ENCODE results near the gene TATDN2.

The TATDN2 gene

GRCh38 chr3:10272977-10273376, 24.7 kb downstream of the TATDN2 start:
- no peak for TF ChIP-seq ZFX (IDR thresholded peaks at IDR 0.05)
- H3K27ac ChIP-seq = no peak overlapping the region

- no peak for TF ChIP-seq CTCF (conservative IDR thresholded peaks at IDR 0.05)
- TF ChIP-seq ZFX (IDR thresholded peaks at IDR 0.05) = no peak
- no peak overlapping the region for H3K27ac ChIP-seq
Observed at GRCh38 chr3:10273702-10274305, 25.5 kb downstream of the TATDN2 start.

GRCh38 chr3:10274601-10275000, 26.3 kb downstream of the TATDN2 start:
- no peak for TF ChIP-seq CTCF (conservative IDR thresholded peaks at IDR 0.05)
- TF ChIP-seq ZFX (IDR thresholded peaks at IDR 0.05) = no peak
- H3K27ac ChIP-seq = no peak overlapping the region

- H3K27ac ChIP-seq = no peak overlapping the region
Observed at GRCh38 chr3:10277115-10277625, 28.9 kb downstream of the TATDN2 start.

GRCh38 chr3:10278501-10278900, 30.2 kb downstream of the TATDN2 start:
- TF ChIP-seq ZFX (IDR thresholded peaks at IDR 0.05) (no peak), CTCF (conservative IDR thresholded peaks at IDR 0.05) (no peak)

More at GRCh38 chr3:10277115-10277625, 28.9 kb downstream of the TATDN2 start:
- TF ChIP-seq CTCF (conservative IDR thresholded peaks at IDR 0.05) (no peak), ZFX (IDR thresholded peaks at IDR 0.05) (no peak)

GRCh38 chr3:10279384-10280176, 31.3 kb downstream of the TATDN2 start:
- TF ChIP-seq ZFX (IDR thresholded peaks at IDR 0.05) (no peak), CTCF (conservative IDR thresholded peaks at IDR 0.05) (no peak)
- no peak overlapping the region for H3K27ac ChIP-seq

More at GRCh38 chr3:10278501-10278900, 30.2 kb downstream of the TATDN2 start:
- no peak overlapping the region for H3K27ac ChIP-seq

- TF ChIP-seq ZFX (IDR thresholded peaks at IDR 0.05) (no peak), CTCF (conservative IDR thresholded peaks at IDR 0.05) (no peak)
Observed at GRCh38 chr3:10280177-10280529, 31.9 kb downstream of the TATDN2 start.

More at GRCh38 chr3:10280177-10280529, 31.9 kb downstream of the TATDN2 start:
- H3K27ac ChIP-seq = no peak overlapping the region

All from C4-2B (cell line).